ENCODE measurements around the gene MED13L. TPM values are rescaled to one million over a fixed set of nuclear protein-coding genes. Genes with fewer than 3 reads are reported as not detected.

The MED13L gene
- total RNA-seq, 1 donor from 2014 or later = 97.7 TPM

DNA sequence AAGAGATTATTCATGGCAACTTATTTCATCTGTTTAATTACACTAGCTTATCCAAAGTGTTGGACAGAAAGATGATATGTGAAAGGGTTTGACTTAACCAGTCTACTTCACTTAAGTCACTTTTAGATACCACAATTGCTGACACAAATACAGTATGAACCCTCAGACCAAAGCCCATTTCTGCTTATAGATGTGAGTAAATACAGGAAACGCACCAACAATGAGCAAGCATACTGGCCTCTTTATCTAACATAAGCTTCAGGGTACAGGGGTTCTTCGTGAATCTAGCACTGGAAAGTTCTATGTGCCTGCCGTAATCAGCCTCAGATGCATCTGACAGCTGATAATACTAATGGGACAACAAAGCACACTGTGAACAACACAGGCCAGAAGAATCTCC, 209.6 kb downstream of the MED13L start:
- Mint-ChIP-seq H3K27me3 (no peaks in the 10 kb centered on the region), H3K36me3 (no peaks in the 10 kb centered on the region), H3K4me1 (ENCODE audit: unreplicated experiment) (peaks cover 26% of the 10 kb centered on the region), H3K4me3 (no peak overlapping the region), H3K27ac (no peak overlapping the region), H3K9me3 (no peaks in the 10 kb centered on the region)
- no peak for DNase-seq (ENCODE audit: extremely low spot score, unreplicated experiment)
- TF ChIP-seq, protein P1, sequence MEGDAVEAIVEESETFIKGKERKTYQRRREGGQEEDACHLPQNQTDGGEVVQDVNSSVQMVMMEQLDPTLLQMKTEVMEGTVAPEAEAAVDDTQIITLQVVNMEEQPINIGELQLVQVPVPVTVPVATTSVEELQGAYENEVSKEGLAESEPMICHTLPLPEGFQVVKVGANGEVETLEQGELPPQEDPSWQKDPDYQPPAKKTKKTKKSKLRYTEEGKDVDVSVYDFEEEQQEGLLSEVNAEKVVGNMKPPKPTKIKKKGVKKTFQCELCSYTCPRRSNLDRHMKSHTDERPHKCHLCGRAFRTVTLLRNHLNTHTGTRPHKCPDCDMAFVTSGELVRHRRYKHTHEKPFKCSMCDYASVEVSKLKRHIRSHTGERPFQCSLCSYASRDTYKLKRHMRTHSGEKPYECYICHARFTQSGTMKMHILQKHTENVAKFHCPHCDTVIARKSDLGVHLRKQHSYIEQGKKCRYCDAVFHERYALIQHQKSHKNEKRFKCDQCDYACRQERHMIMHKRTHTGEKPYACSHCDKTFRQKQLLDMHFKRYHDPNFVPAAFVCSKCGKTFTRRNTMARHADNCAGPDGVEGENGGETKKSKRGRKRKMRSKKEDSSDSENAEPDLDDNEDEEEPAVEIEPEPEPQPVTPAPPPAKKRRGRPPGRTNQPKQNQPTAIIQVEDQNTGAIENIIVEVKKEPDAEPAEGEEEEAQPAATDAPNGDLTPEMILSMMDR (conservative IDR thresholded peaks at IDR 0.05) = no peak

DNA sequence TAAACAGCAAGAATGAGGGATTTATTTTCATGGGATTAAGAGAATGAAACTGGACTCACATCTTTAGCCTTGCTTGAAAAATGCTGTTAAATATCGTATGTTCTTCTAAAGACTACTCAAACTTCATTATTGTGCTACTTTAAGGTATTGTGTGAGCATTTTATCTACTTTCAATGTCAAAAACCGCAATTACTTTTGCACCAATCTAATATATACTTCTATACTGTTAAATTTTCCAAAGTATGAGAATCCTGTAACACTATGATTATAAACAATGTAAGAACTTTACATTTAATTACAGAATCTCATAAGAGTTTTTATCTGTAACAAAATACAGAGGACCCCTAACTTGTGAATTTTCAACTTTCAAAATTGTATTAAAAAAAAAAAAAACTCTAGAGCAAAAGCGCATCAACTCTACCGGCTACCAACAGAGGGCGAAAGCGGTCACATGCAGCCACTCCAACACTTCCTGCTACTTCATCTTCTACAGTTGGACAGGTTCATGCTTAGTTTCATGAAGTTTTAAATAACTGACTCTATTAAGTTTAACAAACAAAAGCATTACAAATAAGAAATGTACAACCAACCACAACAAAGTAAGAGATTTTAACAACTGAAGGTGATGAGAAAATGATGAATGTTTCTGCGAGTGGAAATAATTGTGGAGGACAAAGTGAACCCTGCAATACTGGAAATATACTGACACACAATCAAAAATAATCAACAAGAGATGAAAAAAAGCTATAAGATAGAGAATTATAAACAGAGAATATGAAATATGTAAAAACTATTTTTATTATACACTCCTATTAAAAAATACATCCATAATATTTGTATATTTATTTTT, 210.9 kb downstream of the MED13L start:
- no peak overlapping the region for H3K27ac Mint-ChIP-seq
- H3K9me3 Mint-ChIP-seq = no peaks in the 10 kb centered on the region
- H3K27me3 Mint-ChIP-seq = no peaks in the 10 kb centered on the region
- TF ChIP-seq, protein P1 (conservative IDR thresholded peaks at IDR 0.05) = peak; percentile 91
- H3K36me3 Mint-ChIP-seq = no peaks in the 10 kb centered on the region
- peaks cover 26% of the 10 kb centered on the region for H3K4me1 Mint-ChIP-seq (ENCODE audit: unreplicated experiment)
- no peak overlapping the region for H3K4me3 Mint-ChIP-seq
- no peak for DNase-seq (ENCODE audit: extremely low spot score, unreplicated experiment)

DNA sequence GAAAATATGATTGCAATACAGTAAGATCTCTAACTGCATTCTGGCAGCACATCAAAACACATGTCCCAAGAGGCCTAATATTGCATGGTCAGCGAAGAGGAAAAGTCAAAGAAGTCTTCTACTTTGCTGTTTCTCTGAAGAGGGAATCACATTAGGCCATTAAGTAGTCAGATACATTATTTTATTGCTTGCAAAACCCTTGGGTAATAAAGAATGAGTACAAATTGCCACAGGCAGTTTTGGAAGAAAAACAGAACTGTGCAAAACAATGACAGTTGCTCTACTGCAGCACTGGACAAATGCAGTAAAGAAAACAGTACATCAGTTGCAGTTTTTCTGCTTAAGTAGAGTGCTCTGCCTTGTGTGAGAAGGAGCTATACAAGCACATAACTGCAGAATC, 211.9 kb downstream of the MED13L start:
- Mint-ChIP-seq H3K4me3 (no peak overlapping the region), H3K27me3 (no peaks in the 10 kb centered on the region), H3K4me1 (ENCODE audit: unreplicated experiment) (peaks cover 26% of the 10 kb centered on the region), H3K36me3 (no peaks in the 10 kb centered on the region), H3K9me3 (no peaks in the 10 kb centered on the region), H3K27ac (peak overlapping the region; percentile 34)
- DNase-seq (ENCODE audit: extremely low spot score, unreplicated experiment) = no peak
- TF ChIP-seq, protein P1 (conservative IDR thresholded peaks at IDR 0.05) = no peak

DNA sequence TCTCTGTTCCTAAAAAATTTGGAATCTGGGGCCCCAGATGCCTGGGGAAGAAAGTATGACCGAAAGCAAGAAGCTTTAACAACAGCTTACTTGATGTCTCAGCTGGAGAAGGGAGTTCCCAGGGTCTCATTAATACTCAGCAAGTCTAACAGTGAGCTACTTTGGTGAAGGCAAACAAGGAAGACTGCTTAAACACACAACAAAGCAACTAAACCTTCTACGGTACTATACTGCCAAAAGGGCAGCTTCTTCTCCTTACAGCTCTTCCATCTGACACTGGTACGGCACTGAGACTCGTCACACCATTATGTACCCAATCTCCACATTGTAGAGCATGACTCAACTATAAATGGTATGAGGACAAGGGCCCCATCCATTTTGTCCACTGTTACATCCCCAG, 213.0 kb downstream of the MED13L start:
- no peaks in the 10 kb centered on the region for H3K9me3 Mint-ChIP-seq
- no peaks in the 10 kb centered on the region for H3K27me3 Mint-ChIP-seq
- peaks cover 26% of the 10 kb centered on the region for H3K4me1 Mint-ChIP-seq (ENCODE audit: unreplicated experiment)
- H3K36me3 Mint-ChIP-seq = no peaks in the 10 kb centered on the region
- TF ChIP-seq, protein P1 (conservative IDR thresholded peaks at IDR 0.05) = no peak
- no peak for DNase-seq (ENCODE audit: extremely low spot score, unreplicated experiment)
- H3K27ac Mint-ChIP-seq = no peak overlapping the region
- no peak overlapping the region for H3K4me3 Mint-ChIP-seq

DNA sequence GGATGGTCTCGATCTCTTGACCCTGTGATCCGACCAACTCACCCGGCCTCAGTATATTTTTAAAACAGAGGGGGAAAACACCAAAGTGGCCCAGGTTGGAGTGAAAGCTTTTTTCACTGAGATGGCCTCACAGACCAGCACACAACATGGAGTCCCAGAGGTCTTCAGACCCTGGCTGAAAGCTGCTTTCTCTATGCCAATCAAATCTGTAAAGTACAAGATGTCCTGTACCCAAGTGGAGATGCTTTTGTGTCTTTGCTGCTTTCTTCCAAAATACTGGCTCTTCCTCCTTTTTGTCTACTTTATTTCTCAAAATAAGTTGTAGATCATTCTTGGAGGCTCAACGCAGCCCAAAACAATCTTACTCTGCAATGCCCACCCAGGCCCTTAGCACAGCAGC, 214.8 kb downstream of the MED13L start:
- Mint-ChIP-seq H3K27me3 (no peaks in the 10 kb centered on the region), H3K4me1 (ENCODE audit: unreplicated experiment) (peaks cover 21% of the 10 kb centered on the region), H3K4me3 (no peak overlapping the region), H3K27ac (no peak overlapping the region), H3K36me3 (no peaks in the 10 kb centered on the region), H3K9me3 (no peaks in the 10 kb centered on the region)
- TF ChIP-seq, protein P1 (conservative IDR thresholded peaks at IDR 0.05) = no peak
- DNase-seq (ENCODE audit: extremely low spot score, unreplicated experiment) = no peak

All from type B pancreatic cell (in vitro differentiated cells).